Measurements from ENCODE around the gene SERPINA3.

DNA sequence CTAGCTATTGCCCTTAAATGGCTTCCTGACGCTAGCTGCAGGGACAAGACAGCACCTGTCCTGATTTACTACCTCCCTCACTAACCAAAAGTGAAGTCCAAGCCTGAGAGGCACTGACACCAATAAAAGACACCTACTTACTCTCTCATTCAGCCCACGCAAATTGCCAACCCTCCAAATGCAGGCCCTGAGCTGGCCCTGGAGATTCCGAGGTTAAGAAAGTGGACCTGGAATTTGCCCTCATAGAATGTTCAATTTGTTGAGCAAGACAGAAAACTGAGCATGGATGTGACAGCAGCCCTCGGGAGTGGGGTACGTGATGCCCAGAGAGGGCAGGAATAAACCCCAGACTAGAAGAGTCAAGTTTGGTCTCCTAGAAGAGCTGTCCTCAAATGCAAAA, 16.4 kb downstream of the SERPINA3 start:
- TF ChIP-seq, protein P1, sequence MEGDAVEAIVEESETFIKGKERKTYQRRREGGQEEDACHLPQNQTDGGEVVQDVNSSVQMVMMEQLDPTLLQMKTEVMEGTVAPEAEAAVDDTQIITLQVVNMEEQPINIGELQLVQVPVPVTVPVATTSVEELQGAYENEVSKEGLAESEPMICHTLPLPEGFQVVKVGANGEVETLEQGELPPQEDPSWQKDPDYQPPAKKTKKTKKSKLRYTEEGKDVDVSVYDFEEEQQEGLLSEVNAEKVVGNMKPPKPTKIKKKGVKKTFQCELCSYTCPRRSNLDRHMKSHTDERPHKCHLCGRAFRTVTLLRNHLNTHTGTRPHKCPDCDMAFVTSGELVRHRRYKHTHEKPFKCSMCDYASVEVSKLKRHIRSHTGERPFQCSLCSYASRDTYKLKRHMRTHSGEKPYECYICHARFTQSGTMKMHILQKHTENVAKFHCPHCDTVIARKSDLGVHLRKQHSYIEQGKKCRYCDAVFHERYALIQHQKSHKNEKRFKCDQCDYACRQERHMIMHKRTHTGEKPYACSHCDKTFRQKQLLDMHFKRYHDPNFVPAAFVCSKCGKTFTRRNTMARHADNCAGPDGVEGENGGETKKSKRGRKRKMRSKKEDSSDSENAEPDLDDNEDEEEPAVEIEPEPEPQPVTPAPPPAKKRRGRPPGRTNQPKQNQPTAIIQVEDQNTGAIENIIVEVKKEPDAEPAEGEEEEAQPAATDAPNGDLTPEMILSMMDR (IDR thresholded peaks at IDR 0.05), result no peak
- TF ChIP-seq EZH2 (IDR thresholded peaks at IDR 0.05) (no peak), EZH2phosphoT487 (IDR thresholded peaks at IDR 0.05) (no peak)
